Measurements from ENCODE around the gene SPTBN5. TPM values are rescaled to one million over a fixed set of nuclear protein-coding genes. Genes with fewer than 3 reads are reported as not detected.

SPTBN5 gene
- polyA plus RNA-seq, 1 donor from 2014 or later = 0.01 TPM

GRCh38 chr15:41851755-41852370, 42.0 kb downstream of the SPTBN5 start:
- no peak for TF ChIP-seq EP300 (conservative IDR thresholded peaks at IDR 0.05; ENCODE audit: poor library complexity, severe bottlenecking)
- no peak for TF ChIP-seq MXI1 (conservative IDR thresholded peaks at IDR 0.05; ENCODE audit: poor library complexity, severe bottlenecking)
- no peak for TF ChIP-seq CTCF (IDR thresholded peaks at IDR 0.05; ENCODE audit: poor library complexity, severe bottlenecking)
- TF ChIP-seq REST (IDR thresholded peaks at IDR 0.05; ENCODE audit: borderline replicate concordance) = no peak
- no peak for TF ChIP-seq POLR2AphosphoS5 (IDR thresholded peaks at IDR 0.05)
- TF ChIP-seq RAD21 (conservative IDR thresholded peaks at IDR 0.05) = no peak
- Histone ChIP-seq H2AFZ (ENCODE audit: low read depth, low read length) (no peak overlapping the region), H3K36me3 (ENCODE audit: insufficient read depth, low read length) (no peaks in the 10 kb centered on the region), H3F3A (ENCODE audit: insufficient read depth, low read length, poor library complexity, severe bottlenecking) (no peaks in the 10 kb centered on the region), H3K9me3 (ENCODE audit: low read length) (no peaks in the 10 kb centered on the region), H3K9ac (ENCODE audit: low read length) (no peak overlapping the region), H3K4me3 (ENCODE audit: low read length) (no peak overlapping the region), H3K27ac (ENCODE audit: low read length) (no peak overlapping the region), H3K27me3 (ENCODE audit: insufficient read depth, low read depth, low read length) (no peaks in the 10 kb centered on the region), H3K4me2 (ENCODE audit: low read length) (no peak overlapping the region), H3K9me2 (ENCODE audit: insufficient read depth, low read length) (no peaks in the 10 kb centered on the region), H3K79me2 (replicated peaks; ENCODE audit: insufficient read depth, low read length) (no peaks in the 10 kb centered on the region), H4K20me1 (ENCODE audit: insufficient read depth) (no peaks in the 10 kb centered on the region)

- Histone ChIP-seq H3K9ac (ENCODE audit: low read length) (no peak overlapping the region), H3K9me3 (ENCODE audit: low read length) (no peaks in the 10 kb centered on the region), H3K36me3 (ENCODE audit: insufficient read depth, low read length) (no peaks in the 10 kb centered on the region), H3K79me2 (replicated peaks; ENCODE audit: insufficient read depth, low read length) (no peaks in the 10 kb centered on the region), H3K9me2 (ENCODE audit: insufficient read depth, low read length) (no peaks in the 10 kb centered on the region), H3K4me3 (ENCODE audit: low read length) (no peak overlapping the region), H2AFZ (ENCODE audit: low read depth, low read length) (no peak overlapping the region), H3K4me2 (ENCODE audit: low read length) (no peak overlapping the region), H3K27ac (ENCODE audit: low read length) (no peak overlapping the region), H3F3A (ENCODE audit: insufficient read depth, low read length, poor library complexity, severe bottlenecking) (no peaks in the 10 kb centered on the region), H4K20me1 (ENCODE audit: insufficient read depth) (no peaks in the 10 kb centered on the region), H3K27me3 (ENCODE audit: insufficient read depth, low read depth, low read length) (no peaks in the 10 kb centered on the region)
- TF ChIP-seq POLR2AphosphoS5 (IDR thresholded peaks at IDR 0.05) = no peak
- no peak for TF ChIP-seq MXI1 (conservative IDR thresholded peaks at IDR 0.05; ENCODE audit: poor library complexity, severe bottlenecking)
- no peak for TF ChIP-seq RAD21 (conservative IDR thresholded peaks at IDR 0.05)
- no peak for TF ChIP-seq CTCF (IDR thresholded peaks at IDR 0.05; ENCODE audit: poor library complexity, severe bottlenecking)
- no peak for TF ChIP-seq EP300 (conservative IDR thresholded peaks at IDR 0.05; ENCODE audit: poor library complexity, severe bottlenecking)
- TF ChIP-seq EZH2 (IDR thresholded peaks at IDR 0.05; ENCODE audit: borderline replicate concordance, insufficient read depth, low read length, poor library complexity, severe bottlenecking) = no peak
- TF ChIP-seq SMC3 (conservative IDR thresholded peaks at IDR 0.05; ENCODE audit: poor library complexity) = no peak
- TF ChIP-seq TAF1 (IDR thresholded peaks at IDR 0.05; ENCODE audit: low read depth) = no peak
- TF ChIP-seq REST (IDR thresholded peaks at IDR 0.05; ENCODE audit: borderline replicate concordance) = no peak
These were observed 42.7 kb downstream of the SPTBN5 start for GRCh38 chr15:41851167-41851523.
